NCI-H82 (cell line): ENCODE results near the gene IQUB.
A peak's percentile ranks its signal among the peaks of the same experiment; 100 is the strongest.
"Not testable (repeated sequence)": the region's sequence is repeated elsewhere in the genome, so short reads cannot be mapped to it uniquely, and the experiment has no call there.

Experiments used
- DNase-seq: peaks from one replicate; lab custom pipeline; 2025; lab: John Stamatoyannopoulos, UW

Gene IQUB

GRCh38 chr7:123539871-123540270 is 5.5 kb upstream of the IQUB start:
- DNase-seq = no peak

- no peak for DNase-seq
Observed at GRCh38 chr7:123538897-123539296, 4.5 kb upstream of the IQUB start.

- DNase-seq = no peak
Observed at GRCh38 chr7:123538189-123538714, 3.9 kb upstream of the IQUB start.

GRCh38 chr7:123537026-123537642 is 2.7 kb upstream of the IQUB start:
- DNase-seq = peak; percentile 7

GRCh38 chr7:123535517-123535916 is 1.1 kb upstream of the IQUB start:
- DNase-seq = no peak

- peak; percentile 50 for DNase-seq
Observed at GRCh38 chr7:123533929-123534382, 439 bp downstream of the IQUB start.

- no peak for DNase-seq
Observed at GRCh38 chr7:123533553-123533917, 860 bp downstream of the IQUB start.

GRCh38 chr7:123532788-123533552 is 1.4 kb downstream of the IQUB start:
- DNase-seq = peak; percentile 13

- not testable (repeated sequence) for DNase-seq
Observed at GRCh38 chr7:123532343-123532742, 2.1 kb downstream of the IQUB start.

- DNase-seq = not testable (repeated sequence)
Observed at GRCh38 chr7:123530035-123530591, 4.3 kb downstream of the IQUB start.

- no peak for DNase-seq
Observed at GRCh38 chr7:123528265-123528664, 6.1 kb downstream of the IQUB start.

- DNase-seq = not testable (repeated sequence)
Observed at GRCh38 chr7:123527712-123528225, 6.6 kb downstream of the IQUB start.

- not testable (repeated sequence) for DNase-seq
Observed at GRCh38 chr7:123526533-123526932, 7.9 kb downstream of the IQUB start.

GRCh38 chr7:123522066-123522465 is 12.3 kb downstream of the IQUB start:
- no peak for DNase-seq

GRCh38 chr7:123505221-123505620 is 29.2 kb downstream of the IQUB start:
- DNase-seq = no peak

- no peak for DNase-seq
Observed at GRCh38 chr7:123502201-123502600, 32.2 kb downstream of the IQUB start.

- DNase-seq = no peak
Observed at GRCh38 chr7:123500878-123501489, 33.4 kb downstream of the IQUB start.

- DNase-seq = no peak
Observed at GRCh38 chr7:123499211-123499970, 35.0 kb downstream of the IQUB start.

GRCh38 chr7:123498601-123499000 is 35.8 kb downstream of the IQUB start:
- DNase-seq = peak; percentile 21

- DNase-seq = no peak
Observed at GRCh38 chr7:123498031-123498430, 36.4 kb downstream of the IQUB start.

GRCh38 chr7:123494193-123494796 is 40.1 kb downstream of the IQUB start:
- peak; percentile 44 for DNase-seq
